ENCODE measurements around the gene CMTR2.
"Not testable (repeated sequence)": the region's sequence is repeated elsewhere in the genome, so short reads cannot be mapped to it uniquely, and the experiment has no call there.

The CMTR2 gene, protein sequence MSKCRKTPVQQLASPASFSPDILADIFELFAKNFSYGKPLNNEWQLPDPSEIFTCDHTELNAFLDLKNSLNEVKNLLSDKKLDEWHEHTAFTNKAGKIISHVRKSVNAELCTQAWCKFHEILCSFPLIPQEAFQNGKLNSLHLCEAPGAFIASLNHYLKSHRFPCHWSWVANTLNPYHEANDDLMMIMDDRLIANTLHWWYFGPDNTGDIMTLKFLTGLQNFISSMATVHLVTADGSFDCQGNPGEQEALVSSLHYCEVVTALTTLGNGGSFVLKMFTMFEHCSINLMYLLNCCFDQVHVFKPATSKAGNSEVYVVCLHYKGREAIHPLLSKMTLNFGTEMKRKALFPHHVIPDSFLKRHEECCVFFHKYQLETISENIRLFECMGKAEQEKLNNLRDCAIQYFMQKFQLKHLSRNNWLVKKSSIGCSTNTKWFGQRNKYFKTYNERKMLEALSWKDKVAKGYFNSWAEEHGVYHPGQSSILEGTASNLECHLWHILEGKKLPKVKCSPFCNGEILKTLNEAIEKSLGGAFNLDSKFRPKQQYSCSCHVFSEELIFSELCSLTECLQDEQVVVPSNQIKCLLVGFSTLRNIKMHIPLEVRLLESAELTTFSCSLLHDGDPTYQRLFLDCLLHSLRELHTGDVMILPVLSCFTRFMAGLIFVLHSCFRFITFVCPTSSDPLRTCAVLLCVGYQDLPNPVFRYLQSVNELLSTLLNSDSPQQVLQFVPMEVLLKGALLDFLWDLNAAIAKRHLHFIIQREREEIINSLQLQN

DNA sequence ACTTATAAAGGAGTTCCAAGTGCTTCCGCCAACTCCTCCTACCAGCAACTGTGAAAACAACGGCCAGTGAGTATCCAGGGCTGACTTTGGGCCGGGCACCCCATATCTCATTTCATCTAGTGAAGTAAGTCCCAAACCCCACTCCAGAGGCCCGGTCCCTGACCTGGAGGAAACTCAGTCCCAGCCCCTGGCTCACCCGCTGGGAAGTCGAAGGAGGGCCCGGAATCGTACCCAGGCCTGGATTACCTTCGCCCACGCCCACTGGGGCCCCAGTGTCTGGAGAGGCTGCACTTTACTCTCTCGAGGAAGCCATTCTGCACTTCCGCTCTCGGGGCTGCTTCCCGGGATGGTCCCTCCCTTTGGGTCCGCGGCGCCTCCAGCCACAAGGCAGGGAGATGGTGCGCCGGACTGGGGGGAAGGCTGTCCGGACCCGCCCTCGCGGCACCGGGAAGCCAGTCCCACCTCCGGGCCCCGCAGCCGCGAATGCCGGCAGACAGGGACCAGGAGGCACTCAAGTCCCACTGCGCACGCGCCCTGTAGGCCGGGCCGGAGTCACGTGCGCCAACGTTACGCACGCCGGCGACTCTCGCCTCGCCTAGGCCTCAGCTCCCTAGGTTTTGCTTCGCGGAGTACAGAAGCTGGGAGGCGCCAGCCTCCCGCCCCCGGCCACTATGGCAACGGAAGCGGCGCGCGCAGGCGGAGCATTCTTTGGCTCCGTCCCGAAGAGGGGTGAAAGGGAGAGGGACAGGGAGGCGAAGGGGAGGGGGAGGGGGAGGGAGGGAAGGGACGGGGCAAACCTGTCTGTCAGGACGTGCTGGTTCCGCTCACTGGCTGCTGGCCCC is at the start of gene CMTR2:
Gene CMTR2, minus strand, starts transcription at position 513 of the 842 bp plus-strand sequence. CDS start 3,482 bp downstream, outside the sequence.
- DNase-seq: peak; percentile 93
- Mint-ChIP-seq H3K4me1 (ENCODE audit: low read depth) (peaks cover 21% of the 10 kb centered on the region), H3K27ac (peak within 1 kb of the TSS; percentile 92), H3K9me3 (peaks cover 13% of the 10 kb centered on the region), H3K27me3 (peaks cover 23% of the 10 kb centered on the region), H3K4me3 (peak within 1 kb of the TSS; percentile 85), H3K36me3 (ENCODE audit: low read depth) (peaks cover 47% of the 10 kb centered on the region)

DNA sequence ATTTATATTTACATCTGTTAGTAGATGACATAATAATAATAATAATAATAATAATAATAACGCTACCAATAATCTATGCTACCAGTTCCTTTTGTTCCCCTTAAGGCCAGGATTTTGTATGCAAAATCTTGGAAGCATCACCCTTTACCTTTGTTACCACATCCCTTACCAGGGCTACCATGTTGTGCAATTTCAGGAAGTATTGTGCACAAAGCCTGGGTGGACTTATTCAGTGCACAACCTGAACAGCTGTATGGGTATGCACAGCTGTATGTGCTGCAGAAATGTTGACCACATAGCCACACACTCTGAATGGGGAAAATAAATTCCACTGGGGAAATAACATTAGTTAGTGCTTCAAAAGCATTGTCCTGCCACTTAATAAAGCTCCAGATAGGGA is 49.4 kb upstream of the CMTR2 start:
- peaks cover 40% of the 10 kb centered on the region for H3K27me3 Mint-ChIP-seq
- H3K9me3 Mint-ChIP-seq: peaks cover 6% of the 10 kb centered on the region
- no peaks in the 10 kb centered on the region for H3K36me3 Mint-ChIP-seq (ENCODE audit: low read depth)
- no peak overlapping the region for H3K4me3 Mint-ChIP-seq
- no peak for DNase-seq
- H3K4me1 Mint-ChIP-seq (ENCODE audit: low read depth): no peaks in the 10 kb centered on the region
- no peak overlapping the region for H3K27ac Mint-ChIP-seq

DNA sequence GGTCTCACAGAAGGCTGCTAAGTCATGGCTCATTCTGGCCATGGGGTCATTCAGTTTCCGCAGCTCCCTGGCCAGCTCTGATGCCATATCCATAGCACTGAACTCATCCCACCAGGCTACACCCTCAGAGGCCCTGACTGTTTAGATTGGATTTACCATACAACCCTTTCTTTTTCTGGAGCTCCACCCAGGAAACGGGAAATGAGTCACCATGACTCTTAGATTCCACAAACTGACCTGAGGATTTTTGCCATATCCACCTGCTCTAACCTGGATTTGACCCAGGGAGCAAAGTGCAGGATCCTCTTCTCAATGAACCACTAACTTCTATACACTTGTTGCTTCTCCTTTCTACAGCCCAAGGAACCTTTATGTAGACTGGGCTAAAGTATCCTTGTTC is 49.0 kb upstream of the CMTR2 start:
- no peaks in the 10 kb centered on the region for H3K36me3 Mint-ChIP-seq (ENCODE audit: low read depth)
- DNase-seq: no peak
- H3K4me3 Mint-ChIP-seq: no peak overlapping the region
- peaks cover 6% of the 10 kb centered on the region for H3K9me3 Mint-ChIP-seq
- H3K27me3 Mint-ChIP-seq: peaks cover 40% of the 10 kb centered on the region
- no peaks in the 10 kb centered on the region for H3K4me1 Mint-ChIP-seq (ENCODE audit: low read depth)
- H3K27ac Mint-ChIP-seq: no peak overlapping the region

DNA sequence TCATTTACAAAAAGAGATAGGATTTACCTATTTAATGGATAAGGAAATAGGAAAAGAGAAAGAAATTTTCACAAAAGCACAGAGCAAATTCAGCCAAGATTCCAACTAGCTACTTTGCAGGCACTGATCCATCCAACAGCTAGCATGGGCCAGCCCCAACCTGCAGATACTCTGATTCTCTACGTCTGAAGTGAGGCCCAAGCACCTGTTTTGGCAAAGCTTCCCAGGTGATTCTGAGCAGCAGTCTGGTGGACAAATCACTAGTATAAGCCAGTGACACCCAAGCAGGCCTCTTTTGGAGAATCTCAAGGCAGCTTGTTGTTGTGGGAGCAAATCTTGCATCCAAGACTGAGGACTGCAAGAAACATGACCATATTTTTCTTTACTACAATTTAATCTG is 48.4 kb upstream of the CMTR2 start:
- Mint-ChIP-seq H3K4me3 (no peak overlapping the region), H3K27me3 (peaks cover 40% of the 10 kb centered on the region), H3K9me3 (peaks cover 6% of the 10 kb centered on the region), H3K36me3 (ENCODE audit: low read depth) (no peaks in the 10 kb centered on the region), H3K27ac (no peak overlapping the region), H3K4me1 (ENCODE audit: low read depth) (no peaks in the 10 kb centered on the region)
- DNase-seq: no peak

GRCh38 chr16:71328151-71328550 is 38.9 kb upstream of the CMTR2 start:
- H3K4me3 Mint-ChIP-seq: no peak overlapping the region
- peaks cover 31% of the 10 kb centered on the region for H3K27me3 Mint-ChIP-seq
- H3K27ac Mint-ChIP-seq: no peak overlapping the region
- H3K4me1 Mint-ChIP-seq (ENCODE audit: low read depth): no peaks in the 10 kb centered on the region
- no peaks in the 10 kb centered on the region for H3K9me3 Mint-ChIP-seq
- H3K36me3 Mint-ChIP-seq (ENCODE audit: low read depth): no peaks in the 10 kb centered on the region
- no peak for DNase-seq

DNA sequence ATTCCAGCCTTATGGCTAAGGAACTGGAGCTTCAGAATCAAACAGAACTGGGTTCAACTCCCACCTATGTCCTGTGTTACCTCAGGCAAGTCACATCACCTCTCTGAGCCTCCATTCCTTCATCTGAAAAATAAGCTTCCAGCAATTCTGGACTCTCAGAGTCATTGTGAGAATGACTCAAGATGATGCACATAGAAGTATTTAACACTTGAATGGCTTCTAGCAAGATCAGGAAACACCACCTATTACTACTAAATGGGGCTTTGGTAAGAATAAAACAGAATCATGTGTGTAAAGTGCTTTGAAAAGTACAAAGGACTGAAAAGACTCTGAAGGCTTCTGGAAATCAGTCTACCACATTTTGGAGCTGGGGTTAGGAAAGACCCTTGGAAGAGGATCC is 38.5 kb upstream of the CMTR2 start:
- no peak overlapping the region for H3K27ac Mint-ChIP-seq
- no peaks in the 10 kb centered on the region for H3K36me3 Mint-ChIP-seq (ENCODE audit: low read depth)
- no peak overlapping the region for H3K4me3 Mint-ChIP-seq
- no peak for DNase-seq
- no peaks in the 10 kb centered on the region for H3K9me3 Mint-ChIP-seq
- H3K4me1 Mint-ChIP-seq (ENCODE audit: low read depth): no peaks in the 10 kb centered on the region
- H3K27me3 Mint-ChIP-seq: peaks cover 31% of the 10 kb centered on the region

DNA sequence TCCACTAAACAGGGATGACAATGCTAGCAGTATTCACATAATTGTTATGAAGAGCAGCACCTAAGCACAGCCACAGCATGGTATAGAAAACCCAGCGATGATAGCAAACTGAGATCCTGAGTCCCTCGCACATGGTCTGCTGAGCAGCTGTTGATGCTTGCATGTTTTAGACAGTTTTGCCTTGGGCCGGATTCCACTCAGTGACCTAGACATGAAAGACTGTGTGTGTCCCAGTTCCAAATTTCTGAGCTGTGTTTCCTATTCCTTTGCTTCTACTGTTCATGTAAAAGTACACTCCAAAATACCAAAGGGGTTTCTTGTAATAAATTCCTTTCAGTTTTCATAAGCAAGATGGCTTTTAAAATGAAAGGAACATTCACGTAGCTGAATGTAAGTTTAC is 30.8 kb upstream of the CMTR2 start:
- no peaks in the 10 kb centered on the region for H3K9me3 Mint-ChIP-seq
- no peaks in the 10 kb centered on the region for H3K36me3 Mint-ChIP-seq (ENCODE audit: low read depth)
- peaks cover 24% of the 10 kb centered on the region for H3K27me3 Mint-ChIP-seq
- H3K27ac Mint-ChIP-seq: no peak overlapping the region
- no peaks in the 10 kb centered on the region for H3K4me1 Mint-ChIP-seq (ENCODE audit: low read depth)
- H3K4me3 Mint-ChIP-seq: no peak overlapping the region
- no peak for DNase-seq

GRCh38 chr16:71315269-71315668 is 26.1 kb upstream of the CMTR2 start:
- H3K4me1 Mint-ChIP-seq (ENCODE audit: low read depth): no peaks in the 10 kb centered on the region
- H3K4me3 Mint-ChIP-seq: no peak overlapping the region
- DNase-seq: no peak
- H3K9me3 Mint-ChIP-seq: no peaks in the 10 kb centered on the region
- no peaks in the 10 kb centered on the region for H3K36me3 Mint-ChIP-seq (ENCODE audit: low read depth)
- peaks cover 42% of the 10 kb centered on the region for H3K27me3 Mint-ChIP-seq
- no peak overlapping the region for H3K27ac Mint-ChIP-seq

DNA sequence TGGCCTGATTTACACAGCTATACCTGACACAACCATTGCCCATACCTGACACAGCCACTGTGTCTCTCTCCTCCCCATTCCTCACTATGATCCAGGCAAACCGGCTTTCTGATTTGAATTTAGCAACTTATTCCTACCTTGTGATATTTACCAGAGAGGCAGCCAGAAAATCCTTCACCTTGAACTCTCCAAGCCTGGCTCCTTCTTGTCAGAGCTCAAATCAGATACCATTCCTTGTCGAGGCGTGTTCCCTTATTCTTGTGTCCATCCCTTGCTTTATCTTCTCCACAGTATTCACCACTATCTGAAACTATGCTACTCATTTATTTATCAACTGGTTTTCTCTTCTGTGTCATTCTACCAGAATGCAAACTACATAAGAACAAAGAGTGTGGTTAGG is 24.4 kb upstream of the CMTR2 start:
- peaks cover 48% of the 10 kb centered on the region for H3K27me3 Mint-ChIP-seq
- H3K27ac Mint-ChIP-seq; H3K9me3 Mint-ChIP-seq; H3K4me3 Mint-ChIP-seq; H3K4me1 Mint-ChIP-seq (ENCODE audit: low read depth); H3K36me3 Mint-ChIP-seq (ENCODE audit: low read depth); DNase-seq: not testable (repeated sequence)

DNA sequence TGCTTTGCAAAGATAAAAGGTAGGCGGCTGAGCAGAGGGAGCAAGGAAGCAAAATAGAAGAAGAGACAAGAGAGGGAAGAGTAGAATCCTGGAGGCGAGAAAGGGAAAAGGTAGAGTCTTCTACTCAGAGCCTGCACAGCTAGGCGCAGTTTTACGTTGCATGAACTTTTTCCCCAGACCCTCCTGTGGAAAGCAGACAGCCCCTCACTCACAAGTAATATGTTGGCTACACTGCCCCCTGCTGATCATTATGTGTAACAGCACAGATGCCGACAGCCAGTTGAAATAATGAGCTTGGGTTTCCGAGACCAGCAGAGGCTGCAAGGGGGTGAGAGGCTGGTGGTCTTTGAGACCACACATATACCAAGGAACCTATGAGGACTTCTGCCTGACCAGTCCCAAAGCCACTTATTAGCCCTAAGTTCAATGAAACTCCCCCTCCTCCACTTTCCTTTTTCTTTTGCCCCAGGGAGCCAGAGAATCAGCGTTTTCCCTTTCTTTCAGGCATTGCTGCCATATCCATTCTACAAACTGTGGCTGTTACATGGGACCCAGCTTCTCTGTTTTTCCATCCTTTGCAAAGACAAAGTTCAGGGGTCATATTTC is 22.5 kb upstream of the CMTR2 start:
- H3K27me3 Mint-ChIP-seq: peaks cover 54% of the 10 kb centered on the region
- no peaks in the 10 kb centered on the region for H3K9me3 Mint-ChIP-seq

DNA sequence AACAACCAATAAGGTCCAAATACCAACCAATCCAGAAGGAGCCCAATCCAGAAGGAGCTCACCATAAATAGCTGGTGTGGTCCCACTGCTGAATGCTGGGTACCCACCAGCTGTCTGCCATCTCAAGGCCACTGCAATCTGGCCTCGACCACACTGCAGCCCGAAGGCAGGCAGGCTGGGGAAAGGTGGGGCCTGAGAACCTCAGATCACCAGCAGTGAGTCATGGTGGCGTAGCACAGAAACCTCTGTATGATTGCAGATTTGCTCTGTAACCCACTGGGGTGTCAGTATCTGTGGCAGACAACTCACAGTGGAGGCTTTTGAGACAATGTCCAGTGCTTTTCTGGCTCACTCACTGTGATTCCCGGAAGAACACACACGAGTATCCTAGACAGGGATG is 14.7 kb upstream of the CMTR2 start:
- Mint-ChIP-seq H3K9me3 (no peaks in the 10 kb centered on the region), H3K4me1 (ENCODE audit: low read depth) (no peaks in the 10 kb centered on the region), H3K36me3 (ENCODE audit: low read depth) (no peaks in the 10 kb centered on the region), H3K27ac (no peak overlapping the region), H3K4me3 (no peak overlapping the region), H3K27me3 (peaks cover 45% of the 10 kb centered on the region)
- no peak for DNase-seq

More for the DNA sequence above, 22.5 kb upstream of the CMTR2 start:
- no peaks in the 10 kb centered on the region for H3K4me1 Mint-ChIP-seq (ENCODE audit: low read depth)
- no peaks in the 10 kb centered on the region for H3K36me3 Mint-ChIP-seq (ENCODE audit: low read depth)
- H3K4me3 Mint-ChIP-seq: no peak overlapping the region
- no peak overlapping the region for H3K27ac Mint-ChIP-seq
- peak; percentile 42 for DNase-seq

DNA sequence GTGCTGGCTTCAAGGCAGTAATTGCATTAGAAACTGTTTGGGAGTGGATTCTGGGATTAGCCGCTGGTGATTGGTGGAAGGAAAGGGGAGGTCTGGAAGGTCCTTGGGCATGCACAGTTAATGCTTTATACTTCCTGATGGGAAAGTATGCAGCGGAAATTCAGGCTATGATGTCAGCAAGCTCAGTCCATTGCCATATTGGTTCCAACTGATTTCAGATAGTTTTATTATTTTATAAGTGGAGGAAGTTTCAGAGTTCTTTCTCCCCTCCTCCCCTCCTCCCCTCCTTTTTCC is 8.1 kb upstream of the CMTR2 start:
- DNase-seq: no peak
- Mint-ChIP-seq H3K4me3 (no peak overlapping the region), H3K27me3 (peaks cover 48% of the 10 kb centered on the region), H3K4me1 (ENCODE audit: low read depth) (no peaks in the 10 kb centered on the region), H3K27ac (no peak overlapping the region), H3K9me3 (no peaks in the 10 kb centered on the region), H3K36me3 (ENCODE audit: low read depth) (no peaks in the 10 kb centered on the region)

DNA sequence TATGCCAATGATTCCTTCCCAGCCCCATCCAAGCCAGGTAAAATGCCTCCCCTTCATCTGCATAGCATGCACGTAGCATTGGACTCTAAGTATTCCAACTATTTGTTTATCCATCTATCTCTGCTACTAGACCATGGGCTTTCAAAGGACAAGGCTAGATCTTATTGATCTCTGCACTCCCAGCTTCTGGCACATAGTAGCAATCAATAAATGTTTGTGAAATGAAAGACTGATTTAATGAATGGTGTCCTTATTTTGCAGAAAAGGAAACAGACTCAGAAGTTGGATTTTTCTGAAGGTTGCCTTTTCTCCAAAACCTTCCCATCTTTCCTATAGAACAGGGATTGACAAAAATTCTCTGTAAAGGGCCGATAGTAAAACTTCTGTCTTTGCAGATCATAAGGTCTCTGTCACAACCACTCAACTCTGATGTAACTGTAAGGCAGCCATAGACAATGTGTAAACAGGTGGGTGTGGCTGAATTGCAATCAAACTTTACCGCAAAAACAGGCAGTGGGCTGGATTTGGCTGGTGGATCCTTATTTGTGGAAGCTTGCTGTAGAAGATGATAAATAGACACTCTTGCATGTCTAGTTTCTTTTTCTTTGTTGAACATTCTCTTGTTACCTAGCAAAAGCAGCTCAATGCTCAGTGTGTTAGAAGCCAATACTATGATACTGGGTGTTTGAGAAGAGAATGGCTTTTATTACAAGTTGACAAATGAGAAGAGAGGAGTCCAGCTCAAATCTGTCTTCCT is 7.6 kb upstream of the CMTR2 start:
- no peak for DNase-seq
- Mint-ChIP-seq H3K27ac (no peak overlapping the region), H3K4me3 (no peak overlapping the region), H3K9me3 (no peaks in the 10 kb centered on the region), H3K36me3 (ENCODE audit: low read depth) (no peaks in the 10 kb centered on the region), H3K27me3 (peaks cover 51% of the 10 kb centered on the region), H3K4me1 (ENCODE audit: low read depth) (no peaks in the 10 kb centered on the region)

- no peaks in the 10 kb centered on the region for H3K9me3 Mint-ChIP-seq
- DNase-seq: no peak
- H3K4me1 Mint-ChIP-seq (ENCODE audit: low read depth): no peaks in the 10 kb centered on the region
- peaks cover 51% of the 10 kb centered on the region for H3K27me3 Mint-ChIP-seq
- H3K36me3 Mint-ChIP-seq (ENCODE audit: low read depth): no peaks in the 10 kb centered on the region
- no peak overlapping the region for H3K4me3 Mint-ChIP-seq
- H3K27ac Mint-ChIP-seq: no peak overlapping the region
Measured at GRCh38 chr16:71295950-71296349, 6.7 kb upstream of the CMTR2 start.
